Kidney capillary endothelial cell (primary cell): ENCODE data around the gene HEYL.

ENCODE experiments used
- DNase-seq: peaks from one replicate; pipeline ENCODE4 v3.0.0-alpha.2; 2018; ENCODE audit warnings: low spot score

Gene HEYL

DNA sequence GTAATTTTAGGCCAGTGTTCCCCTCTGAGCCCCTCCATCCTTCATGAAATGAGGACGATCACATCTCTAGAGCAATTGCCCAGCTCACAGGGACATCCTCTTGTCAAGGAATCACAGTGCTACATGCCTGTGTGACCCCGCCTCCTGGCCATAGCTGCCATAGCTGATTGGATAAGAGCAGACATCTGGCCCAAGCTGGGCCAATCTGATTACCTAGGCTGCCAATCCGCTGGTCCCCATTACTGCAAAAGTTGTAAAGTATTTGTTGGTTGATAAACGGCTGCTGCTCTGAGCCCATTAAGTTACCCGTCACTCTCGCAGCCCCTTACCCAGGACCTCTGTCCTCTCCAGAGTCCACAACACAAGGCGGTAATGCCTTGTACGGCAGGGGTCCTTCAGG lies 24.1 kb upstream of the HEYL start:
- no peak for DNase-seq

DNA sequence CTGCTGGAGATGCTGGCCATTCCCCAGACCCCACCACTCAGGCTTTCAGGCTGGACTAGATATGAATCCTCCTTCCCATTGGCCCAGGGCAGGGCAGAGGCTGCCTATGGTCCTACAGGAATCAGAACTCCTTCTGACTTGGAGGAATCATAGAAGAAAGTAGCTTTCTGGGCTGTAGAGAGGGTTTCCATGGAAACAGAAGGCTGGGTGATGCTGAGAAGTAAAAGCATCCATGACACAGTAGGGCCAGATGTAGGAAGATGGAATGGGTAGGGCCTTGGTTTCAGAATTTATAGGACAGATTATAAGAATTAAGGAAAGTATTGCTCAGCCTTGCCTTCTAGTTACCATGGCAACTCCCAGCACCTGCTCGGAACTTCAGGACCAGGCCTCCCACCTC lies 23.4 kb upstream of the HEYL start:
- no peak for DNase-seq

- no peak for DNase-seq
Observed at GRCh38 chr1:39659538-39659937, 20.1 kb upstream of the HEYL start.

DNA sequence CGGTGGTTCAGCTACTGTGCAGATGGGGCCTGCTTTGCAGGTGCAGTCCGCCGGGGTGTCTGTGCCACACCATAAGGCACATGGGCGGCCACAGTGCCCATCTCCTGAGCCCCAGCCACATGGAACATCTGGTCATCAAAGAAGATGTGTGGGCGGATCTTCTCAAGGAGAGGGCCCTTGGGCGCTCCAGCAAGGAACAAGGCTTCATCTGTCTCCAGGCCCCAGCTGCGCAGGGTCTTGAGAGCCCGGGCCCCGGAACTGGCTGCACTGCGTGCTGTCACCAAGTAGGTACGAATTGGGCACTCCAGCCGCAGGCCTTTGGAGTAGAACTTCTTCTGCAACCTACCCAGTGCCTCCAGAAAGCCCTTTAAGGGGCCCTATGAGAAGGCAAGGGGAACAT lies 19.7 kb upstream of the HEYL start:
- DNase-seq = no peak

GRCh38 chr1:39657923-39658485 lies 18.6 kb upstream of the HEYL start:
- peak; percentile 55 for DNase-seq

DNA sequence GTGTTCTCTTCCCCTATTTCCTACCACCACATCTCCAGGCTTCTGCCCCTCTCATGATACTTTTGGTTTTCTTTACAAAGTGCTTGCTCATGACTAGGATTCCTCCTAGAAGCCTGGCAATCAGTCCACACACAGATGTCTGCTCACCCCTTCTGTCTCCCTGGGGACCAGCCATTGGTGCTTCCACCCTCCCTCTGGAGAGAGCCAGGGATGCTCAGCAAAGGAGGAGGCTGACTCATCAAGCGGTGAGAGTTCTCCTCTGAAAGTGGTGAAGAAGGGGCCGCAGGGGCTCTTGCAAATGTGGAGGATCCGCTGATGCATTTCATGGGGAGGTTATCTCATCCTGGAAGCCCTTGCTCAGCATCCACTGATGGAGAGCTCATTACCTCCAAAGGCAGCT lies 18.0 kb upstream of the HEYL start:
- no peak for DNase-seq

GRCh38 chr1:39656391-39656790 lies 16.9 kb upstream of the HEYL start:
- no peak for DNase-seq

DNA sequence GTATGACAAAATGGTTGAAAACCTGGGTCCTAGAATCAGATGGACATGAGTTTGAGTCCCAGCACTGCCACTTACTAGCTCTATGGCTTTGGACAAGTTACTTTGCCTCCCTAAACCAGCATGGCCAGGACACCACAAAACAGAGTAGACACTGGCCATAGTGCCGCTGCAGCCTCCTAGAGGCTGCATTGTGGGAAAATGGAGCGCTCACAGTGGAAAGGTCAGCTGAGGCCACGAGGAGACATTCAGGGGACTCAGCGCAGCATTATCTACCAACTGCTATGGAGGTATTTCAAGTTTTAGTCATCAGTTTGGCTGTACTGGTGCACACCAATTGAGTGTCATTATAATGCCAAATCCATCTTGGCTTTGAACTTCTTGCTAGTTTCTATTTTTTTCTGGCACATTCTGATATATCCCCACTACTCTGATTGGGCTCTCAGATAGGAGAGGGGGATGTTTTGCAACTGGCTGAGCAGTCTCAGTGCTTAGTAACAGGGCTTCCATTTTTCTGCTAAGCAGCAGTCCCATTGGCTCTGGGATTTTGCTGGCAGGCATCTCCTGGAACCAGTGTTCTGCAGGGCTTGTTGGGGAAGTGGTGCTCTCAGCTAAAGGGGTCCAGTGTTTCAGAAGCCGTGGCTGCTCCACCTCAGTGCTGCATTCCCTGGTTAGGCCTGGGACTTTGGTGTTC lies 16.3 kb upstream of the HEYL start:
- no peak for DNase-seq

- DNase-seq = no peak
Observed at GRCh38 chr1:39654291-39654690, 14.8 kb upstream of the HEYL start.

- DNase-seq = peak; percentile 63
Observed at GRCh38 chr1:39653546-39654031, 14.1 kb upstream of the HEYL start.

- no peak for DNase-seq
Observed at GRCh38 chr1:39652554-39652953, 13.1 kb upstream of the HEYL start.

DNA sequence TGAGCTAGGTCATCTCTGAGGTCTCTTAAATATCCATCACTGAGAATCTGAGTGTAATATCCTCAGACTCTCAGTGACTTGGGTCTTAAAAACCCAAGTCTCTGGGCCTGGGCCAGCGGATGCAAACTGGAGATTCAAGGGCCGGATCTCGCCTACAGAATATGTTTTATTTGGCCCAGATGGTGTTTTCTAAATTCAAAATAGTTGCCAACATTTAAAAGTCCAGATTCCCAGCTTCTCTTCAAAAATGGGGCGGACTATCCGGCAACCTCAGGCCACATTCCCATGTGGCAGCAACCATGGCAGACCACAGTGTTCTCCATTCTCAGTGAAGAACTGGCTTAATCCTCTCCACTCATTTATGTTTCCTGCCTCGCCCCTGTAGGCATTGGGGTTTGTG lies 12.7 kb upstream of the HEYL start:
- DNase-seq = no peak

DNA sequence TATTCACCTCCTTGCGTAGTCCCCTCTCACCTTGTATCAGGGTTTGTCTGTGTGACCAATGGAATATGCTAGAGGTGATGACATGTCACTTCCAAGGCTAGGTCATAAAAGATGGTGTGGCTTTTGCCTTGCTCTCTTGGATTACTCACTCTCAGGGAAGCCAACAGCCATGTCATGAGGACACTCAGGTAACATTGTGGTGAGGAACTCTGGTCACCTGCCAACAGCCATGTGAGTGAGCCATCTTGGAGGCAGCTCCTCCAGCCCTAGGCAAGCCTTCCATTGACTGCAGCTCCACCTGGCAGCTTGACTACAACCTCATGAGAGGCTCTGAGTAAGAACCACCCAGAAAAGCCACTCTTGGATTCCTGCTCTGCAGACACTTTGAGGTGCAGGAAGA lies 11.0 kb upstream of the HEYL start:
- no peak for DNase-seq

DNA sequence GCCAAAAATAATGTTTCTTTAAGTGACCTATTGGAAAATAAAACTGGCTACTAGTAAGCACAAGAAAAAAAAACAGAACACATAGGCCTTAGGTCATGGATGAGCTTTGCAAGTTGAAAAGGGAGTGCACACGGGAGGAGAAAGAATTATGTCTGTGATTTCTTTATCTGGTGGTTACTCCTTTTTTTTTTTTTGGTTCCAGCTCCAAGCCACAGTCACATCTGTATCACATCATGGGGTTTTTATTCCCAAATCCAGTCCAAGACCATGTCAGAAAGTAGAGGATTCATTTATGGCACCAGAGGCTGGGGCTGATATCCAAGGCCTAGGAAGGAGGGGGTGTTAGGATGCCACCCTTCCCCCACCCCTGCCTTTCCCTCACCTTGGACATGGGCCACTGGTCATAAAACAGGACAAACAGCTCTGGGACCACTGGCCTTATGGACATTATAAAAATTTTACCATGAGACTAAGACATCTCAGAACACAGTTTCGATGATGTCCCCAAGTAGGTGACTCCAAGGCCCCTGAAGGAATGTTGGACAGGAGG lies 10.3 kb upstream of the HEYL start:
- no peak for DNase-seq

GRCh38 chr1:39648496-39648895 lies 9.1 kb upstream of the HEYL start:
- DNase-seq = no peak

DNA sequence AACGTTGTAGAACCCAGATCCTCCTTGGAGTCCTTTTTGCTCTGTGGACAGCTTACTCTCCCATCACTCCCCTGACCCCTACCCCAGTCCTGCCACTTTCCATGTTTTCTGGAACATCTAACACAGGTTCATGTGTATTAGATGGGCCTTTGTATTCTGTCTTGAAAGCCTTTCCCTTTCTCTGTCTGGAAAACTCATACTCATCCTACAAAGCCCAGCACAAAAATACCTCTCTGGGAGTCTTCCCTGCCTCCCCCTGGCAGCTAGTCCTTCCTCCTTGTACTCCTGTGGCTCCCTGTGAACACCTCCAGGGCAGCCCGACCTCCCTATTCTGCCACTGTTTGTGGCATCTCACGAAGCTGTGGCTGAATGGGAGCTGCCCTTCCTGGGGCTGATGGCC lies 7.8 kb upstream of the HEYL start:
- no peak for DNase-seq

- no peak for DNase-seq
Observed at GRCh38 chr1:39646232-39647081, 7.0 kb upstream of the HEYL start.

- no peak for DNase-seq
Observed at GRCh38 chr1:39645411-39646043, 6.1 kb upstream of the HEYL start.

- DNase-seq = no peak
Observed at GRCh38 chr1:39643705-39644104, 4.3 kb upstream of the HEYL start.

DNA sequence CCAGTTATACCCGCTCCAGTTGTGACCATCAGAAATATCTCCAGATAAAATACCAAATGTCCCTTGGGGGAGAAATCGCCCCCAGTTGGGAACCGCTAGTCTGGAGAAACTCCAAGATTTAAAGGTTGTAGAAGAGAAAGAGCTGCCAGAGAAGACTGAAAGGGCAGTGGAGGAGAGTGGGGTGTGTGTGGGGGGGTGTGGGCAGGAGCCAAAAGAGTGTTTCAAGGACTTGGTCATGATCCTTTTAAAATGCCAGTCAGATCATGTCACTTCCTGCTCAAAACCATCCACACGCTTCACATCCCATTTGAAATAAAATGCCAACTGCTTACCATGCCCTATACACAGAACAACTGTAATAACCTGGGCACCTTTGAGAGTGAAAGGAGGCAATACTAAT lies 3.4 kb upstream of the HEYL start:
- DNase-seq = peak; percentile 21

DNA sequence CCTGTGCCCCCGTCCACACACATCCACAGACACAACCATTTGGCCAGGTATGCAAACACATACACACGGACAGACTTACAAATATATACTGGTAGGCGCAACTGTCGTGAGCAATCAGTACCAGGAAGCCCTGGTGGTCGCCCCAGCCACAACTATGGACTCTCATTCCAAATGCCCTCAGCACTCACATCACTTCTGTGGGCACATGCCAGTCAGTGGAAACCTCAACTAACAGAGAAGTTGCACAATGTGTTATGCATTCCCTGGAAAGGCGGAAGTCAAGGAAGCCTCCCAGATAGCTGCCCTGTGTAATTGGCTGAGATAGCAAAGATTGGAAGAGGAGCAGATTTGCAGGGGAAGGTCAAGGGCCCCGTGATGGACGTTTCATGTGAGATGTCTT lies 1.4 kb upstream of the HEYL start:
- no peak for DNase-seq

- no peak for DNase-seq
Observed at GRCh38 chr1:39638965-39639304, 508 bp downstream of the HEYL start.

DNA sequence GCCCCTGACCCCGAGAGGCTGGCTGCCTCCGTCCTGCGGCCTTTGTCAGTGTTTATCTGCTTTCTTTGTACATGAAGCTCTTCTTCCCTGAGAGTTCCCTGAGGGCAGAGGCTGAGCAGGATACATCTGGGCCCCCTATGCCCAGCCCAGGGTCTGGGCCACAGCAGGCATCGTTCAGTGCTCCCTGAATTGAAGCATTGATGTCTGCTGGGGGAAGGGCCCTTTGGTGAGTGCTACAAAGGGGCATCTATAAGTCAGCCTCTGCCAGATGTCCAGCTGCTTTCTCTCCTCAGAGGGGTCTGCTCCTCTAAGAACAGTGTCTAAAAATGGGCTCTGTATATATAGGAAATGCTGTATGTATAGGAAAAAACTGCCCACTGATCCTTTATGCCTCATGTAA lies 2.1 kb downstream of the HEYL start:
- DNase-seq = no peak
